SH-SY5Y (cell line): ENCODE results near the gene THRB.

Experiments used
- GATA2 ChIP-seq: IDR thresholded peaks from 2 replicates; pipeline ENCODE4 v1.6.1; 2011; ENCODE audit warnings: mild to moderate bottlenecking, low read depth, low read length
- GATA3 ChIP-seq: IDR thresholded peaks from 2 replicates; pipeline ENCODE4 v1.6.1; 2011; ENCODE audit warnings: low read depth, mild to moderate bottlenecking, low read length, moderate library complexity

DNA sequence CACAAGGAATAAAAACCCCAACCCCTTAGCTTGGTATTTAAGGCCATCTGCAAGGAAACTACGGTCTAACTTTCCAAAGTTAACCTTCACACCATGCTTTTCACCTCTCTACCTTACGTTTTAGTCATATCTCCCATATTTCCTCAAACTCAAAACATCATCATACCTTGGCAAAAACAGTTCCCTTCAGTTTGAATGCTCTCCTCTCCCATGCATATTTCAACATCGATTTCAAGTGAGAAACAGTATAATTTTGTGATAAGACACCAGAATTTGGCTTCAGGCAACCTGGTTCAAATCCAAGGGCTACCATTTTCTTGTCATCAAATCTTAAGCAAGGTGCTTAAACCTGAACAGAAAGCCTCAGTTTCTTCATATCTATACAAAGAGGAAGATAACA lies 108.2 kb downstream of the THRB start:
- TF ChIP-seq GATA2 (no peak), GATA3 (no peak)
